HL-60 (cell line): ENCODE measurements around the gene RAD18.

Experiments used
- CTCF ChIP-seq: IDR thresholded peaks from one replicate; pipeline ENCODE4 v1.5.1; 2011; ENCODE audit warnings: low read length, control low read depth, inconsistent platforms; ENCODE audit not compliant: insufficient read depth
- GABPA ChIP-seq: IDR thresholded peaks from 2 replicates; pipeline ENCODE4 v1.6.1; 2012; ENCODE audit warnings: low read depth
- POLR2AphosphoS5 ChIP-seq: IDR thresholded peaks from 2 replicates; pipeline ENCODE4 v1.6.1; 2012; ENCODE audit warnings: low read depth
- REST ChIP-seq: IDR thresholded peaks from 2 replicates; pipeline ENCODE4 v1.6.1; 2012; ENCODE audit warnings: low read depth; ENCODE audit not compliant: insufficient replicate concordance

GRCh38 chr3:9009976-9010545 is 46.8 kb upstream of the RAD18 start:
- TF ChIP-seq REST, result no peak
- TF ChIP-seq CTCF, result no peak
- no peak for TF ChIP-seq POLR2AphosphoS5
- TF ChIP-seq GABPA, result no peak
